Measurements from ENCODE around the gene ZNF740.

Gene ZNF740

GRCh38 chr12:53192531-53193021 lies 12.1 kb downstream of the ZNF740 start:
- no peaks in the 10 kb centered on the region for H3K9me3 ChIP-seq
- H3K9ac ChIP-seq: no peak overlapping the region
- H3K4me3 ChIP-seq: no peak overlapping the region
- no peaks in the 10 kb centered on the region for H3K27me3 ChIP-seq
- H3K36me3 ChIP-seq: peaks cover 56% of the 10 kb centered on the region
- peaks cover 20% of the 10 kb centered on the region for H3K4me1 ChIP-seq
- no peak overlapping the region for H3K4me2 ChIP-seq
- H3K27ac ChIP-seq: no peak overlapping the region
- TF ChIP-seq Cebpa-rat (IDR thresholded peaks at IDR 0.05): no peak
- peaks cover 21% of the 10 kb centered on the region; the same call in 1 of the 2 replicates for H4K20me1 ChIP-seq

- Histone ChIP-seq H3K4me3 (no peak overlapping the region), H3K9ac (no peak overlapping the region), H3K27me3 (no peaks in the 10 kb centered on the region), H3K4me1 (peaks cover 25% of the 10 kb centered on the region), H3K27ac (no peak overlapping the region), H3K4me2 (no peak overlapping the region), H4K20me1 (peaks cover 17% of the 10 kb centered on the region; the same call in 1 of the 2 replicates), H3K36me3 (peaks cover 51% of the 10 kb centered on the region), H3K9me3 (no peaks in the 10 kb centered on the region)
- TF ChIP-seq Cebpa-rat (IDR thresholded peaks at IDR 0.05): no peak
Observed at GRCh38 chr12:53193040-53193439, 12.5 kb downstream of the ZNF740 start.

GRCh38 chr12:53193985-53194716 lies 13.6 kb downstream of the ZNF740 start:
- H4K20me1 ChIP-seq: peaks cover 7% of the 10 kb centered on the region; the same call in 1 of the 2 replicates
- H3K4me3 ChIP-seq: no peak overlapping the region
- peaks cover 36% of the 10 kb centered on the region for H3K4me1 ChIP-seq
- peaks cover 40% of the 10 kb centered on the region for H3K36me3 ChIP-seq
- H3K4me2 ChIP-seq: no peak overlapping the region
- no peak overlapping the region for H3K9ac ChIP-seq
- H3K27ac ChIP-seq: no peak overlapping the region
- no peaks in the 10 kb centered on the region for H3K27me3 ChIP-seq
- no peaks in the 10 kb centered on the region for H3K9me3 ChIP-seq
- no peak for TF ChIP-seq Cebpa-rat (IDR thresholded peaks at IDR 0.05)

- peaks cover 37% of the 10 kb centered on the region for H3K4me1 ChIP-seq
- H3K36me3 ChIP-seq: peaks cover 40% of the 10 kb centered on the region
- no peaks in the 10 kb centered on the region for H3K27me3 ChIP-seq
- H3K4me2 ChIP-seq: no peak overlapping the region
- no peak overlapping the region for H3K4me3 ChIP-seq
- no peak overlapping the region for H3K27ac ChIP-seq
- no peak for TF ChIP-seq Cebpa-rat (IDR thresholded peaks at IDR 0.05)
- no peak overlapping the region for H3K9ac ChIP-seq
- H4K20me1 ChIP-seq: peaks cover 7% of the 10 kb centered on the region; the same call in 1 of the 2 replicates
- H3K9me3 ChIP-seq: no peaks in the 10 kb centered on the region
Observed at GRCh38 chr12:53194973-53195372, 14.5 kb downstream of the ZNF740 start.

GRCh38 chr12:53195516-53196420 lies 15.2 kb downstream of the ZNF740 start:
- Histone ChIP-seq H3K9ac (no peak overlapping the region), H3K36me3 (peaks cover 39% of the 10 kb centered on the region), H4K20me1 (no peaks in the 10 kb centered on the region; the same call in 1 of the 2 replicates), H3K4me3 (no peak overlapping the region), H3K4me1 (peaks cover 37% of the 10 kb centered on the region), H3K9me3 (no peaks in the 10 kb centered on the region), H3K27ac (no peak overlapping the region), H3K27me3 (no peaks in the 10 kb centered on the region), H3K4me2 (no peak overlapping the region)
- TF ChIP-seq Cebpa-rat (IDR thresholded peaks at IDR 0.05): no peak

GRCh38 chr12:53196486-53196885 lies 16.0 kb downstream of the ZNF740 start:
- H4K20me1 ChIP-seq: no peaks in the 10 kb centered on the region
- no peak overlapping the region for H3K27ac ChIP-seq
- no peak for TF ChIP-seq Cebpa-rat (IDR thresholded peaks at IDR 0.05)
- H3K27me3 ChIP-seq: no peaks in the 10 kb centered on the region
- peaks cover 32% of the 10 kb centered on the region for H3K36me3 ChIP-seq
- peaks cover 41% of the 10 kb centered on the region for H3K4me1 ChIP-seq
- H3K9ac ChIP-seq: no peak overlapping the region
- H3K9me3 ChIP-seq: no peaks in the 10 kb centered on the region
- no peak overlapping the region for H3K4me3 ChIP-seq
- H3K4me2 ChIP-seq: no peak overlapping the region

GRCh38 chr12:53197011-53197640 lies 16.6 kb downstream of the ZNF740 start:
- Histone ChIP-seq H4K20me1 (no peaks in the 10 kb centered on the region), H3K4me2 (no peak overlapping the region; the same call in 1 of the 2 replicates), H3K27me3 (no peaks in the 10 kb centered on the region), H3K9me3 (no peaks in the 10 kb centered on the region), H3K4me3 (no peak overlapping the region), H3K9ac (no peak overlapping the region), H3K4me1 (peaks cover 47% of the 10 kb centered on the region), H3K36me3 (peaks cover 25% of the 10 kb centered on the region), H3K27ac (0 out of 2 replicates have a peak overlapping the region, but pooled peaks have one; percentile 71)
- no peak for TF ChIP-seq Cebpa-rat (IDR thresholded peaks at IDR 0.05)

GRCh38 chr12:53198486-53199110 lies 18.1 kb downstream of the ZNF740 start:
- H4K20me1 ChIP-seq: no peaks in the 10 kb centered on the region
- no peaks in the 10 kb centered on the region for H3K9me3 ChIP-seq
- H3K36me3 ChIP-seq: peaks cover 10% of the 10 kb centered on the region; the same call in 1 of the 2 replicates
- H3K9ac ChIP-seq: peak overlapping the region; percentile 53
- no peak for TF ChIP-seq Cebpa-rat (IDR thresholded peaks at IDR 0.05)
- 0 out of 2 replicates have a peak overlapping the region, but pooled peaks have one; percentile 3 for H3K4me3 ChIP-seq
- H3K4me2 ChIP-seq: peak overlapping the region; percentile 91
- H3K27ac ChIP-seq: peak overlapping the region; percentile 71
- peaks cover 56% of the 10 kb centered on the region for H3K4me1 ChIP-seq
- no peaks in the 10 kb centered on the region for H3K27me3 ChIP-seq

- Histone ChIP-seq H3K9ac (no peak overlapping the region), H3K4me3 (peak overlapping the region; percentile 46), H3K9me3 (no peaks in the 10 kb centered on the region), H4K20me1 (no peaks in the 10 kb centered on the region), H3K4me2 (peak overlapping the region; percentile 91), H3K27ac (peak overlapping the region; percentile 62), H3K27me3 (no peaks in the 10 kb centered on the region), H3K4me1 (peaks cover 56% of the 10 kb centered on the region), H3K36me3 (peaks cover 9% of the 10 kb centered on the region; the same call in 1 of the 2 replicates)
- no peak for TF ChIP-seq Cebpa-rat (IDR thresholded peaks at IDR 0.05)
Observed at GRCh38 chr12:53199700-53200099, 19.2 kb downstream of the ZNF740 start.
